Cerebellar nuclear complex (tissue), 1 donor: Measurements from ENCODE around the gene TMEM204.

Experiments
- DNase-seq, 2 experiments: peaks; one replicate each; lab custom pipeline; 2025; lab: John Stamatoyannopoulos, UW

Gene TMEM204

DNA sequence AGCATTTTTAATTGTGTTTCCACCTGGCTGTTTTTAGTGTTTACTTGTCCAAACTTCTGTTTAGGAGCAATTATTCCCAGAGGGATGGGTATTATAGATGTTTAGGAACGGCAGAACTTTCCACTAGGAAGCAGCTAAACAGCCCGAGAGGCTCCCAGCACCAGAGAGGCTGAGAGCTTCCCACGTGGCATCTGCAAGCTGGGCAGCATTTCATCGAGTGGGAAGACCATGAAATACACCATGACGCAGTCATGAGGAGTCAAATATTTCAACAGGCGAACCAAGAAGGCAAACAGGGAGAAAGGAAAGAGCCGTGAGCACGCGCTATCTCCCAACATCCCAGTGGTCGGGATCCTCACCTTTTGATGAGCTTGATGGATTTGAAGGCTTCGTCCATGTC lies 24.1 kb downstream of the TMEM204 start:
- DNase-seq, result no peak

DNA sequence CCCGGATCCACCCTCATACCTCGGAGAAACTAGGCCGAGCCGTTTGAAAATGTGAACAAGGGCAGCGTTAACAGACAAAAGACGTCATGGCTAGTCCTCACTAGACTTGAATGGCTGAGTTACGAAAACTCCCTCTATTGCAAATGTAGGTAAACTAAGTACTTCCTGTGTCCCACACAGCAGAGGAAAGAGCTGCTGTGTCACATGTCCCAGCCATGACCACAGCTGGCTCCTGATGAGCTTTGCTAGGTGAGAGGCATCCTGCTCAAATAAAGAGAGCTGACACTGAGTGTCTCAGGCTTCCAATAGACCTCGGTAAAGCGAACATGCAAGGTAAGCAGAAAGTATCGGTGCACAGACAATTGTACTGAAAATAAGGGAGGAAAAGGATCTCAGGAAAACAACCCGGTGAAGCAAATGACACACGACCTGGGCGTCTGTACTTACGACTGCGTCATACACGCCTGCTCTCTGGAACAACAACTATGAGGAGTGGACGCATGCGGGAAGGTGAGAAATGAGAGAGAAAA lies 26.0 kb downstream of the TMEM204 start:
- DNase-seq, result no peak

- no peak for DNase-seq
Measured at GRCh38 chr16:1560153-1560552, 26.7 kb downstream of the TMEM204 start.

- no peak for DNase-seq
Measured at GRCh38 chr16:1560866-1561265, 27.4 kb downstream of the TMEM204 start.

- no peak for DNase-seq
Measured at GRCh38 chr16:1561266-1561665, 27.8 kb downstream of the TMEM204 start.

DNA sequence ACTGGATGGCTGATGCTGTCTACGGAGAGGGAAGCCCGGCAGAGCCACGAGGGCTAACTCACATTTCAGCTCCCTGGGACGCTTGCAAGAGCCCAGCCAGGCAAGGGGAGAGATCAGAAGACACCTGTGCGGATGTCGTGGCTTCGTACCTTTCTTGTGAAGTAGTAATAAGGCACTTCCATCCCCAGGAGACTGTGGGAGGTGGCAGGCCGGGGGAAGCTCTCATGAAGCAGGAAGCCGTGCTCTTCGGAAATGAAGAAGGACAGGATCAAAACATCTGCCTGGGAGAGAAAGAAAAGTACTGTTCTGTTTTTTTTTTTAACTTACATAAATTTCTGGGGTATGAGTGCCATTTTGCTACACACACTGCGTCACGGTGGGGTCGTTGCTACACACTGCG lies 28.4 kb downstream of the TMEM204 start:
- no peak for DNase-seq

GRCh38 chr16:1563786-1564185 lies 30.3 kb downstream of the TMEM204 start:
- DNase-seq, result no peak

DNA sequence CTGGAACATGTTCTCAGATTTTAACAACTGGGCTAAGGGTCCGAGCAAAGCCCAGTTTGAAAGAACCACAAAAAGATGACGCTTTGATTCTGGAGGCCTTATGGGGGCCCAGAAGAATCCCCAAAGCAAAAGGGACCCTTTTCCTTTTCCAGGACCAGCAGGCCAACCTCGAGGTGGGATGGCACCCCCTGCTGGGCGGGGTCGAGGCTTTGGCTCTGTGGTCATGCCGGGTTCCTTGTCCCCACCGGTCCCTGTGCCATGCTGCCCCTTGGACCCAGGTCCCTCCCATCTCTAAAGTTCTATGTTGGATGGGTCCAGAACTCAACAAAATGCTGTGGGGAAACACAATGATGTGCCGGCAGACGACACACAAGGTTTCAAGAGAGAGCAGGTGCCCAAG lies 30.9 kb downstream of the TMEM204 start:
- DNase-seq, result no peak

- DNase-seq, result peak; percentile 24 to 42
Measured at GRCh38 chr16:1565083-1565805, 31.8 kb downstream of the TMEM204 start.

DNA sequence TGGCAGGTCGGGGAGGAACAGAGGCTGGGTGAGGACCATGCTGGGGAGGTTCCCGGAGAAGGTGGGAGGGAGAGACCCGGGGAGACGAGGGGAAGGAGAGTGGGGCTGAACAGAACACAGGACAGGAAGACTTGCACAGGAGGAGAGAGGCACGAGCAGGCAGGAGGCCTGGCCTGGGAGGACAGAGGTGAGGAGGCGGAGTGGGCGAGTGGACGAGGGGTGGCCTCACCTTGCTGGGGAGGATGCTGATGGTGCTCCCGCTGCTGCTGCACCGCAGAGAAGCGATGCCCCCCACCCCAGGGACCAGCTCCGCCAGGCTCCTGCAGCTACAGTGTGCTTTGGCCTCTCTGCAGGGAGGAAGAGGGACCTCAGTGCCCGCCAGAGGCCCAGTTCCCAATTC lies 34.5 kb downstream of the TMEM204 start:
- DNase-seq, result no peak

DNA sequence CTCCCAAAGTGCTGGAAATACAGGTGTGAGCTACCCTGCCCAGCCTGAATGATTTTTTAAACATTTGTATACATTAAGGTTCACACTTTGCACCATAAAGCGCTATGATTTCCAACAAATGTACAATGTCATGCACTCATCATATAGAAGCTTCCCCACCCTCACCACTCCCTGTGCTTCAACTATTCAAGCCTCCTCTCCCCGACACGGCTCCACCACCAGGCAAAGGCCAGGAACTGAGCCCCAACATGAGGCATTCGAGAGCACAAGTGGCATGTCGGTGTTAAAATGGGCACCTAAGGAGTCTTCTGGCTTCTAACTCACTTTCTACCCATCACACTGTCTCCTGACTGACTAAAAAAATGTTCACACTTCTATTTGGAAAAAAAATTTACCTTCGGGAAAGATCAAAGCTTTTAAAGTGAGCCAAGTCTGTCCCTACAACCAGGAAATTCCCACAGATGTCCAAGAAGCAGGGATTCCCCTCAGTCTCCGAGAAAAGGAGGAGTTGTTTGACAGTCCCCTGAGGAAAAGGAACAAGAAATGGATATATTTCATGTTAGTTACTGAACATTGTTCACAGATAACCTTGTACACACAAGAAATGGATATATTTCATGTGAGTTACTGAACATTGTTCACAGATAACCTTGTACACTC lies 37.7 kb downstream of the TMEM204 start:
- no peak for DNase-seq

DNA sequence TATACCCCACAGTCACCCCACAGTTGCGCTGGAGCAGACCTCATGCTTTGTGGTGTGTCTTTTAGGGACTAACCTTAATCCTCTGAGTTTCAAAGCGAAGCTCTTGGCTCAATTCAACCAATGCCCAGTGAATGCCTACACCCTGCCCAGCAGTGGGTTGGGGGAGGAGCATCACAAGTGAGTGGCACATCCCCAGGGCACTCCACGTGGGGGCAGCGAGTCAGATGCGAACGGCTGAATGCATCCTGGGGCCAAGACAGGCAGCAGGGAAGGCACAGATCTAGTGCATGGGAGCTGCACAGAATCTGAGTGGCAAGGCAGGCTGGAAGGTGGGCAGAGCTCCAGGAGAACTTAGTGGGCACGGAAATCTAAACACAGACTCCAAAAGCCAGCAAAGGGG lies 39.2 kb downstream of the TMEM204 start:
- no peak for DNase-seq

GRCh38 chr16:1573301-1573700 lies 39.8 kb downstream of the TMEM204 start:
- no peak for DNase-seq

DNA sequence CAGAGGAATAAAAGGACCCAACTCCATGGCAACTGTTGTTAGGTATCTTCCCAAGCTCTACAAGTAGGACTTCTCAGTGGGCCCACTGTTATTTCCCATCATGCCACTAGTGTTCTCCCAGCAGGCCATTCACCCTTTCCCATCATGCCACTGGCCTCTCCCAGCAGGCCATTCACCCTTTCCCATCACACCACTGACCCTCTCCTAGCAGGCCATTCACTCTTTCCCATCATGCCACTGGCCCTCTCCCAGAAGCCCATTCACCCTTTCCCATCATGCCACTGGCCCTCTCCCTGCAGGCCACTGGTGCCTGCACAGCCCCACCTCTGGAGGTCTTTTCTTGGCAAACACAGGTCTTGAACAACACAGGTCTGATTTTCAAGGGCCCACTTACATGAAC lies 42.1 kb downstream of the TMEM204 start:
- DNase-seq, result no peak

- no peak for DNase-seq
Measured at GRCh38 chr16:1579214-1579613, 45.7 kb downstream of the TMEM204 start.

DNA sequence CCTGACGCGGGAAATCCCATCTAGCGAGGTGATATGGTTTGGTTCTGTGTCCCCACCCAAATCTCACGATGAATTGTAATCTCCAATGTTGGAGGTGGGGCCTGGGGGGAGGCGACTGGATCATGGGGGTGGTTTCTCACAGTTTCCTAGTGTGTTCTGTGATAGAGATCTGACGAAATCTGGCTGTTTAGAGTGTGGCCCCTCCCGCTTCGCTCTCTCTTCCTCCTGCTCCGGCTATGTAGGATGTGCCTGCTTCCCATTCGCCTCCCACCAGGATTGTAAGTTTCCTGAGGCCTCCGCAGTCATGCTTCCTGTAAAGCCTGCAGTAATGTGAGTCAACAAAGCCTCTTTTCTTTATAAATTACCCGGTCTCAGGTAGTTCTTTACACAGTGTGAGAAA lies 46.8 kb downstream of the TMEM204 start:
- no peak for DNase-seq

- DNase-seq, result no peak
Measured at GRCh38 chr16:1580956-1581355, 47.5 kb downstream of the TMEM204 start.

GRCh38 chr16:1581804-1582203 lies 48.3 kb downstream of the TMEM204 start:
- DNase-seq, result no peak

GRCh38 chr16:1583180-1583579 lies 49.7 kb downstream of the TMEM204 start:
- DNase-seq, result no peak

GRCh38 chr16:1584926-1585484 lies 51.5 kb downstream of the TMEM204 start:
- DNase-seq, result no peak

- no peak for DNase-seq
Measured at GRCh38 chr16:1590366-1590765, 56.9 kb downstream of the TMEM204 start.

- no peak for DNase-seq
Measured at GRCh38 chr16:1590930-1591705, 57.7 kb downstream of the TMEM204 start.
